Pancreas (tissue), 10 donors: ENCODE data around the gene STRN. TPM values are rescaled to one million over a fixed set of nuclear protein-coding genes. Genes with fewer than 3 reads are reported as not detected.

Experiments used
- ATAC-seq, 4 donors: fragments of 200-7000 bp; cut with Tn5 transposase; one replicate each; pipeline versions ENCODE4 v1.8.0 to v1.9.1; 2020; ENCODE audit warnings: mild to moderate bottlenecking in 4 of 4, moderate library complexity in 4 of 4
- DNase-seq, 6 donors: peaks; one replicate each; pipeline ENCODE4 v3.0.0-alpha.2; 2020
- FAIRE-seq: peaks from 2 replicates; lab custom pipeline; 2012; peaks lifted over from hg19 to GRCh38; lab: Jason Lieb, UNC
- H3K27ac ChIP-seq, 4 donors: fragments of 200-600 bp; sonication (generic); 1 replicate in 3 of 4; 2 replicates in 1 of 4; pipeline versions ENCODE4 v1.5.0 to v1.8.0; 2020
- H3K27me3 ChIP-seq, 4 donors: fragments of 200-600 bp; one replicate each; pipeline ENCODE4 v1.8.0; 2021
- H3K36me3 ChIP-seq, 3 donors: fragments of 200-600 bp; sonication (generic) in 1 of 3; one replicate each; pipeline versions ENCODE4 v1.5.0 to v1.8.0; 2020 to 2021
- H3K4me1 ChIP-seq, 3 donors: fragments of 200-600 bp; one replicate each; pipeline ENCODE4 v1.8.0; 2021
- H3K4me3 ChIP-seq, 4 donors: fragments of 200-600 bp; sonication (generic) in 2 of 4; one replicate each; pipeline versions ENCODE4 v1.5.0 to v1.8.0; 2020 to 2021
- H3K9me3 ChIP-seq, 4 donors: fragments of 200-600 bp; one replicate each; pipeline ENCODE4 v1.8.0; 2021
- CTCF ChIP-seq, 4 donors: fragments of 200-600 bp; sonication (generic) in 3 of 4; IDR thresholded peaks; one replicate each; pipeline versions ENCODE4 v1.5.0 to v1.8.0; 2021; ENCODE audit warnings: antibody characterized with exemption in 4 of 4
- WGBS, 2 donors: extraction: QIAGEN DNeasy Blood & Tissue Kit; methylation state at CpG; one replicate each; pipeline ENCODE4 v1.1.7; 2013; 5-methylcytosine and 5-hydroxymethylcytosine counted together
- intact Hi-C, 3 donors: fragments of 100-400 bp; cut with DNase I; formaldehyde crosslinking; loops; one replicate each; pipeline versions ENCODE4 v1.11.1 to v1.14.2; 2022
- polyA plus RNA-seq, 2 donors: library from polyadenylated mRNA; stranded (reverse); fragments of 200-250 nt; gene quantifications; one replicate each; pipeline ENCODE4 v1.2.3, GENCODE V29; 2013
- total RNA-seq, 6 donors: library from RNA; stranded (reverse); fragmentation: NEBNext Ultra II Directional in 4 of 6; extraction: Animal tissue kit (Norgen Biotek cat#: 25700) in 4 of 6; gene quantifications; one replicate each; pipeline versions ENCODE4 v1.2.1 to v1.2.4, GENCODE V29; 2021 to 2023
- donor health status: healthy with polysubstance abuse.
- donor health status: DM: no; HTN: no; CAD: no; lungs with moderate emphysema.
- donor health status: DM: no; HTN: no; CAD: no.
- donor health status: control.
- donor health status: control.
- donor health status: Bipolar disorder and iron deficiency.
- donor health status: DM: yes; HTN: yes; CAD: no.
- donor health status: DM: no; HTN: no; CAD: no.
- donor health status: DM: no; HTN: no; CAD: no.
- donor health status: DM: yes; HTN: yes; CAD: no.

STRN gene
- total and polyA plus RNA-seq, 8 donors = 1.8 to 16.2 (median 7.9) TPM

DNA sequence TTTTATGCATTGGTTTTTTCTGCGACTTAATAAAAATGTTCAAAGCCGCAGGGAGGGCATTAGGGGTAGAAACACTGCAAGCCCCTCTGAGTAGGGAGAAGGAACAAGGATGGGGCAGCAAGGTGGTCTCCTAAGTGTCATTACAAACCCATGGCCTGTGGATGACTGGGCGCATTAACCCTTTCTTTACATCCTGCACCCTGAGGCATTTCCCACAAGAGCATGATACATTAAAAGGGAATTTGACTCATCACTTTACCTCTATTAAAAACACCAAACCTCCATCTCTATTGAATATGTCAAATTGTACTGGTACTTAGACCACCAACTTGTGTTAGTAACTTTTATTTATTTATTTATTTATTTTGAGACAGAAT, 157.3 kb downstream of the STRN start:
- no peaks in the 10 kb centered on the region for H3K27me3 ChIP-seq
- no peaks in the 10 kb centered on the region for H3K36me3 ChIP-seq
- no peaks in the 10 kb centered on the region for H3K9me3 ChIP-seq
- H3K27ac ChIP-seq = no peak overlapping the region
- TF ChIP-seq CTCF (IDR thresholded peaks at IDR 0.05) = no peak
- no peak for ATAC-seq
- intact Hi-C loops = no loop called here
- H3K4me1 ChIP-seq = no peaks in the 10 kb centered on the region
- no peak for DNase-seq
- no peak for FAIRE-seq
- WGBS, 2 donors = 84 to 87% methylated on average over 3 of the region's 3 CpGs
- H3K4me3 ChIP-seq = no peak overlapping the region

DNA sequence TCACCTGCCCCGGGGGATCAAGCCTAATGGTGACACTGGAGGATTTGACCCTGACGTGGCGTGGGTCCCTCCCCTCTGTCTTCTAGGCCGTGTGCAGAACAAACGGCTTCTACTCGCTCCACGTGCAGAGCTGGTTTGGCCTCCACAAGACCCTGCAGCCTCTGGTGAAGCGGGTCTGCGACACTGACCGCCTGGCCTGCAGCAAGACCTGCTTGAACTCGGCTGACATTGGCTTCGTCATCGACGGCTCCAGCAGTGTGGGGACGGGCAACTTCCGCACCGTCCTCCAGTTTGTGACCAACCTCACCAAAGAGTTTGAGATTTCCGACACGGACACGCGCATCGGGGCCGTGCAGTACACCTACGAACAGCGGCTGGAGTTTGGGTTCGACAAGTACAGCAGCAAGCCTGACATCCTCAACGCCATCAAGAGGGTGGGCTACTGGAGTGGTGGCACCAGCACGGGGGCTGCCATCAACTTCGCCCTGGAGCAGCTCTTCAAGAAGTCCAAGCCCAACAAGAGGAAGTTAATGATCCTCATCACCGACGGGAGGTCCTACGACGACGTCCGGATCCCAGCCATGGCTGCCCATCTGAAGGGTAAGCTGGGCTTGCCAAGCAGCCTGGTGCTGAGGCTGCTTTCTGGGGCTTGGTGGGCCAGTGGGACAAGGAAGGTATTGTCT, 157.8 kb downstream of the STRN start:
- ATAC-seq (no peak), FAIRE-seq (no peak), DNase-seq (no peak)
- no peaks in the 10 kb centered on the region for H3K27me3 ChIP-seq
- TF ChIP-seq CTCF (IDR thresholded peaks at IDR 0.05) = no peak
- H3K27ac ChIP-seq = no peak overlapping the region
- 87 to 92% methylated on average over 35 of the region's 35 CpGs for WGBS, 2 donors
- no peak overlapping the region for H3K4me3 ChIP-seq
- H3K9me3 ChIP-seq = no peaks in the 10 kb centered on the region
- no peaks in the 10 kb centered on the region for H3K36me3 ChIP-seq
- intact Hi-C loops = no loop called here
- no peaks in the 10 kb centered on the region for H3K4me1 ChIP-seq

DNA sequence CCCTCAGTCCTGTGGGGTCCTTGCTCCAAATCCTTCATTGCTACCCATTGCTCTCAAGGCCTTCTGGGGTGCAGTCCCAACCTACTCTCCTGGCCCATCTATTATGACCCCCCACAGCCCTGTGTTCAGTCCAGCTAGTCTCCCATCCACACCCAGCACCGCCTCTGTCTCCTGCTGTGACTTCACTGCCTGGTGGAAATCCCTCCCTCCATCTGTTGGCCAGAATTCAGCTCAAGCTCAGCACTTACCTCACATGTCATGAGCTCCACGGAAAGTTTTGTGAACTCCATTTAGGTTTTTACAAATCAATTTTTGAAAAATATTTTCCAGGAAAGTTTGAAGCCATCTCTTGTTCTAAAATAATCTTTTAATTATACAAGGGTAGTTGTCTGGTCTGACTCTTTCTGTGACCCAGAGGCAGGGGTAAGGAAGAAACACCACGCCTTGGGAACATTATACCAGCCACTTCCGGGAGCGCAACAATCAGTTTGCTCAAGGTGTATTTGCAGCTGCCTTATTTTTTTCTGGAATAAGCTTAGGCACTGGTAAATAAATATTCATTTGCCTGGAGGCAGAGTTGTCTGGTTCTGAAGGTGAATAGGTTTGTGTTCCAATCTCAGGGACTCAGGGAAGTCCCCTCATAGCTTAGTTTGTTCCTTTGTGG, 159.0 kb downstream of the STRN start:
- TF ChIP-seq CTCF (IDR thresholded peaks at IDR 0.05) = no peak
- Histone ChIP-seq H3K36me3 (no peaks in the 10 kb centered on the region), H3K27ac (no peak overlapping the region), H3K9me3 (no peaks in the 10 kb centered on the region), H3K4me3 (no peak overlapping the region), H3K4me1 (no peaks in the 10 kb centered on the region), H3K27me3 (no peaks in the 10 kb centered on the region)
- WGBS, 2 donors = 62 to 69% methylated on average over 5 of the region's 5 CpGs
- intact Hi-C loops = no loop called here
- no peak for FAIRE-seq
- no peak for ATAC-seq
- DNase-seq = no peak

- TF ChIP-seq CTCF (IDR thresholded peaks at IDR 0.05) = no peak
- no peaks in the 10 kb centered on the region for H3K4me1 ChIP-seq
Measured at GRCh38 chr2:36805635-36806224, 160.6 kb downstream of the STRN start.

GRCh38 chr2:36802952-36803351, 163.4 kb downstream of the STRN start:
- intact Hi-C loops = no loop called here
- Histone ChIP-seq H3K27me3 (no peaks in the 10 kb centered on the region), H3K4me3 (no peak overlapping the region), H3K27ac (no peak overlapping the region), H3K9me3 (no peaks in the 10 kb centered on the region), H3K36me3 (no peaks in the 10 kb centered on the region), H3K4me1 (no peaks in the 10 kb centered on the region)
- no peak for TF ChIP-seq CTCF (IDR thresholded peaks at IDR 0.05)
- ATAC-seq = no peak
- FAIRE-seq = no peak
- no peak for DNase-seq
- 66 to 74% methylated on average over 3 of the region's 3 CpGs for WGBS, 2 donors

More at GRCh38 chr2:36805635-36806224, 160.6 kb downstream of the STRN start:
- no peak overlapping the region for H3K4me3 ChIP-seq
- 71 to 81% methylated on average over 11 of the region's 11 CpGs for WGBS, 2 donors
- no peaks in the 10 kb centered on the region for H3K27me3 ChIP-seq
- DNase-seq (no peak), FAIRE-seq (no peak), ATAC-seq (no peak)
- H3K9me3 ChIP-seq = no peaks in the 10 kb centered on the region
- no peak overlapping the region for H3K27ac ChIP-seq
- intact Hi-C loops = no loop called here
- H3K36me3 ChIP-seq = no peaks in the 10 kb centered on the region
